Myocyte (in vitro differentiated cells): ENCODE measurements around the gene ICA1. TPM values are rescaled to one million over a fixed set of nuclear protein-coding genes. Genes with fewer than 3 reads are reported as not detected.
"Not testable (repeated sequence)": the region's sequence is repeated elsewhere in the genome, so short reads cannot be mapped to it uniquely, and the experiment has no call there.

Source experiments
- DNase-seq: peaks from one replicate; pipeline ENCODE4 v3.0.0-alpha.2; 2012; ENCODE audit warnings: low read depth
- total RNA-seq: library from RNA; depleted of rRNA; stranded (reverse); fragments of >200 nt; gene quantifications from 2 replicates; pipeline ENCODE4 v1.2.3, GENCODE V29; 2014

Gene ICA1
- total RNA-seq, 1 donor from 2014 or later, result 0.16 TPM

GRCh38 chr7:8263048-8263447 is 1.1 kb upstream of the ICA1 start:
- DNase-seq, result no peak

GRCh38 chr7:8260871-8261694 is 884 bp downstream of the ICA1 start:
- DNase-seq, result no peak

- DNase-seq, result no peak
Observed at GRCh38 chr7:8259586-8260222, 2.3 kb downstream of the ICA1 start.

- no peak for DNase-seq
Observed at GRCh38 chr7:8258734-8259133, 3.2 kb downstream of the ICA1 start.

GRCh38 chr7:8258166-8258565 is 3.8 kb downstream of the ICA1 start:
- DNase-seq, result no peak

GRCh38 chr7:8255680-8256655 is 6.0 kb downstream of the ICA1 start:
- DNase-seq, result no peak

- DNase-seq, result no peak
Observed at GRCh38 chr7:8254667-8255066, 7.3 kb downstream of the ICA1 start.

- no peak for DNase-seq
Observed at GRCh38 chr7:8254215-8254614, 7.8 kb downstream of the ICA1 start.

- DNase-seq, result no peak
Observed at GRCh38 chr7:8251195-8251594, 10.8 kb downstream of the ICA1 start.

- no peak for DNase-seq
Observed at GRCh38 chr7:8250547-8250946, 11.4 kb downstream of the ICA1 start.

- DNase-seq, result no peak
Observed at GRCh38 chr7:8249121-8249520, 12.8 kb downstream of the ICA1 start.

GRCh38 chr7:8246020-8246419 is 15.9 kb downstream of the ICA1 start:
- DNase-seq, result no peak

GRCh38 chr7:8245032-8245431 is 16.9 kb downstream of the ICA1 start:
- not testable (repeated sequence) for DNase-seq

GRCh38 chr7:8243059-8243458 is 18.9 kb downstream of the ICA1 start:
- not testable (repeated sequence) for DNase-seq

- not testable (repeated sequence) for DNase-seq
Observed at GRCh38 chr7:8239702-8240362, 22.1 kb downstream of the ICA1 start.

- no peak for DNase-seq
Observed at GRCh38 chr7:8236780-8237407, 25.1 kb downstream of the ICA1 start.

- no peak for DNase-seq
Observed at GRCh38 chr7:8232999-8233847, 28.7 kb downstream of the ICA1 start.

- no peak for DNase-seq
Observed at GRCh38 chr7:8229927-8230326, 32.0 kb downstream of the ICA1 start.
